Kidney tubule cell (primary cell): Measurements from ENCODE around the gene C1orf198.

ENCODE experiments used
- DNase-seq: peaks from one replicate; pipeline ENCODE4 v3.0.0-alpha.2; 2018; ENCODE audit warnings: low spot score

Gene C1orf198

DNA sequence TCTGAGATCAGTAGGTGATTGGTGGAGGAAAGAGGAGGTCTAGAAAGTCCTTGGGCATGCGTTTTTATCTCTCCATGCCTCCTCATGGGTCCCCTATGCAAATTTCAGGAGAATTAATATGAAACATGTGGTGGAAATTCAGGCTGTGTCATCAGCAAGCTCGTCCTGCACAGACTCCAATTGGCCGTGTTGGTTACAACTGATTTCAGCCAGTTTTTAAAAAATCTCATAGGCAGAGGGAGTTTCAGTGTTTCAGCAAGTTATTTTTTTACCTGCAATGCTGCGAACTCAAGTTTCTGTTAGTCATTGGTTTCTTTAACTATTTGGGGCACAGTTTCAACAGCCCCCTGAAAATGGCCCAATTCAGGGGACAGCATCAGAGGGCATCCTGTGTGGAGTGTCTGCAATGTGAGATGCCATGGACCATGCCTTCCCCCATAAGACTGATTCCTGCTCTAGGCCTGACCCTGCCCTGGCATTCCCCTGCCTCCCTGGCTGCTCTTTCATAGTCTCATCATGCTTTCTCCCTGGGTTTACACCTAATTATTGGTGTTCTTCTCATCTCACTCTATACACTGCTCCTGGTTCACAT lies 59.9 kb downstream of the C1orf198 start:
- DNase-seq: no peak

DNA sequence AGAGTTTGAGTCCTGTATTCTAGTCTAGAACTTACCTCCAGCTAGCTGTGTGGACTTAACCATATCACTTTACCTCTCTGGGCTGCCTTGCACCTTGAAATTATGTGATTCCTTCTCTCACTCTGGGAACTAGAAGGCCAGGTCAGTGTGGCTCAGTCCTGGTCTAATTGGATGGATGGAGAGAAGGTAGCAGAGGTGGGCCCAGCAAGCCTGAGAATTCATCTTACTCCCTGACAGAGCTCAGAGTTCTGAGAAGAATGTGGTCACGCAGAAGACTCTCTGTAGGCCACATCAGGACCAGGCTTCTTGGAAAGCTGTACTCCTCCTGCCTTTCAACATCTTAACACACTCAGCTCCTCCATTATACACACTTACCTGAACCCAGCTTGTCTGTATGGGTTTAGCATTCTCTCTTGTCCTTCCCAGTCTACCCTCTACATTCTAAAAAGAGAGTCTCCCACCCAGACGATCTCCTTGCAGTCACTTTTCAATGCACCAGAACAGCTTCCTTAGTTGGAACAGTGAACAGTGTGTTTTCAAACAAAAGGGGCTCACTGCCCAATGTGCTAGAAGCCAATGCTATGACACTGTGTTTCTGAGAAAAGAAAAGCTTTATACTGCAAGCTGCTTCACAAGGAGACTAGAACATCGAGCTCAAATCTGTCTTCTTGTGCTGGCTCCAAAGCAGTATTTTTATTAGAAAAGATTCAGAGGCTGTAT lies 60.6 kb downstream of the C1orf198 start:
- no peak for DNase-seq

DNA sequence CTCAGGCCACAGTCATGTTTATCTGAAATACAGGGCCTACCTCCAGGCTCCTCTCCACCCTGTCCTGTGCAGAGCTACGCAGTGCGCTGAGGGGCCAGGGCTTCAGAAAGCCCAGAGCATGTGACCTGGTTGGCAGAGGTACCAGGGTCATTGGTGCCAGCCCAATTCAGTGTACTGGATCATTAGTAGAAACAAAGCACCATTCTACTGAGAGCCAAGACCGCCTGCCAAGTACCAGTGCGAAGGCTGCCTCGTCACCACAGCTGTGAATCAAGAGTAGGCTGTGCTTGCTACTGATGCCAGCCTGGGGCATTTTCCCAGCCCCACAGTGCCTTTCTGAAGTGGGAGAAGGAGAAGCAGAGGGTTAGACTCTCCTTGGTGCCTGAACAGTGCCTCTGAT lies 61.3 kb downstream of the C1orf198 start:
- DNase-seq: no peak

DNA sequence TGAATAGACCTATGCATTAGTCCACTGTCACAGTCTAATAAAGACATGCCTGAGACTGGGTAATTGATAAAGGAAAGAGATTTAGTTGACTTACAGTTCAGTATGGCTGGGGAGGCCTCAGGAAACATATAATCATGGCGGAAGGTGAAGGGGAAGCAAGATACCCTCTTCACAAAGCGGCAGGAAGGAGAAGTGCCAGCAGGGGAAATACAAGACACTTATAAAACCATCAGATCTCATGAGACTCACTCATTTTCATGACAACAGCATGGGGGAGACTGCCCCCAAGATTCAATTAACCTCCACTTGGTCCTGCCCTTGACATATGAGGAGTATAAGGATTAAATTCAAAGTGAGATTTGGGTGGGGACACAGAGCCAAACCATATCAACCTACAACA lies 61.8 kb downstream of the C1orf198 start:
- DNase-seq: no peak

DNA sequence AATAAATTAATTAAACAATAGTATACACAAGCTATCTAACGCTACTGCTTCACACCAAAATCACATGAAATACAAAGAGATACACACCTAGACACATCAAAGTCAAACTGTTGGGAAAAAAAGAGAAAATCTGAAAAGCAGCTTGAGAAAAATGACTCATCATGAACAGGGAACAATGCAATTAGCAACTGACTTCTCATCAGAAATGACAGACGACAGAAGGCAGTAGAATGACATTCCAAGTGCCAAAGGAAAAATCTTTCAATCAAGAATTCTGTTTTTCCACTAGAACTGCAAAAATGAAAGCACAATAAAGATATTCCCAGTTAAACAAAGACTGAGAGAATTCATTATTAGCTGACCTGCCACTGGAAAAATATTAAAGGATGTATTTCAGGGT lies 63.9 kb downstream of the C1orf198 start:
- no peak for DNase-seq

DNA sequence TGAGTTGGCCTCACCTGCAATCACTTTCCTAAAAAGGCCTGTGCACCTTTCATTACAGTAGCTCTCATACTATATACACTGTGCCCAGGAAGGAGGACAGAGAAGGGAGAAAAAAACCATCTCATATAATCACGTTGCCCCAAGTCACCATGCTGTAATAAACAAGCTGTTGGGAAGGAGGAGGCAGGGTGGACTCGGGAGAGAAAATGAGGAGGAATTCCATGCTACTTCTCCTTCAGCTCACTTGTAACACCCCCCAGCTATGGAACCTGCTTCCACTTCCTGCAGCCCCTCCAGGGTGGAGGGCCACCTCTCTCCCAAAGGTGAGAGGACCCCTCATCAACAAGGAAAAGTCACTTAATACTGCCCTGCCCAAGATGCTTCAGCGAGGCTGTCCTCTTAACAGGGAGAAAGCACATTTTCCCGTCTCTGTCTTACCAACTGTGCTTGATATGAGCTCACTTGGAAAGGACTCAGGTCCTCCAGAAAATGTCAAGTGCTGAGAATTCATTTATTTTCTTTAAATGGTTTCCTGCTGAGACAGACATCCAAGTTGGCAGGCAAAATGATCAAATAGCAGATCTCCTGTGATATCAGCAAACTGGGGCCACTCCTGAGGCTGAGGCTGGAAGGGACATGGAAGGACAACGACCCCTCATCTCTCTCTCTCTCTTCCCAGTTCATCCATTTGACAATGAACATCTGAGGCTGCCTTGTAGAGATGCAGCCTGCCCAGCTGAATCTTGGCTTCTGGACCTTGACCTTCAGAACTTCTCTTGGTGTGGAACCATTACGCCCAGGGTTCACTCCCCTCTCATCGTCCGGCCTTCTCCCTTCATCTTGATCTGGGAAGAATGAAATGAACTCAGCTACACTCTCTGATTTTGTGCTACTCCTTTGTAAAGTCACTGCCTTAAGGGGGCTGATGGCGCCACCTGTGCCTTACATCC lies 67.2 kb downstream of the C1orf198 start:
- no peak for DNase-seq

DNA sequence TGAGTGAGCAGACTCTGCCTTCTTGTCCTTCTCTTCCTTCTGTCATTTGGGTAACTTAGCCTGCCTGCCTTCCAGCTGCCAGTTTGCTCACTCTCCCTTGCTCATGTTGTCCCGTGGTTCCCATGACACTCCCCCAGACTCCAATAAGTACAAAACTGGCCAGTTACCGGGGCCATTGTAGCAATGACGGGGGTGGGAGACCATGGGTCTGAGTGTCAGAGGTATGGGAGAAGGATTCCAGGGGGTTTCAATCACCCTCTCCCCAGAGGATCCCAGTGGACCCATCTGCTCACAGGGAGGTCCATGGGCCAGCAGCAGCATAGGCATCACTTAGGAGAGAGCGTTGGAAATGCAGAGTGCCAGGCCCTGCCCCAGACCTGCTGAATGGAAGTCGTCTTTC lies 69.8 kb downstream of the C1orf198 start:
- DNase-seq: no peak

DNA sequence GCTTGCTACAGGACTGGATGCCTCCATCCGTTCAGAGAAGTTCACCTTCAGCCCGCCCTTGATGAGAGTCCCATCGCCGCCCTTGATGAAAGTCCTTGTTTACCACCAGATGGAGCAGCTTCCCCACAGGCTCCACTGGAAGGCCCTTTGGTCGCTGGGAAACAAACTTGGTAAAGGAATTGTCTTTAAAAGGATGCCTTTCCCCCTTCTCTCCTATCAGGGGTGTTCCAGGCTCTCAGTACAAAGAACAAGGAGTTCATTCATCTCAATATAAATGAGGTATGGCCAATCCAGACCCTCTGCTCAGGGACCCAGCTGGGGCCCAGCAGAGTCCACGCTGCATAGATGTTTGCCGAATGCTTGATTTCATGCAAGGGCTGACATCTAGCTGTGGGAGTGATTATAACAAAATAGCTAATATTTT lies 70.4 kb downstream of the C1orf198 start:
- DNase-seq: peak; percentile 70

DNA sequence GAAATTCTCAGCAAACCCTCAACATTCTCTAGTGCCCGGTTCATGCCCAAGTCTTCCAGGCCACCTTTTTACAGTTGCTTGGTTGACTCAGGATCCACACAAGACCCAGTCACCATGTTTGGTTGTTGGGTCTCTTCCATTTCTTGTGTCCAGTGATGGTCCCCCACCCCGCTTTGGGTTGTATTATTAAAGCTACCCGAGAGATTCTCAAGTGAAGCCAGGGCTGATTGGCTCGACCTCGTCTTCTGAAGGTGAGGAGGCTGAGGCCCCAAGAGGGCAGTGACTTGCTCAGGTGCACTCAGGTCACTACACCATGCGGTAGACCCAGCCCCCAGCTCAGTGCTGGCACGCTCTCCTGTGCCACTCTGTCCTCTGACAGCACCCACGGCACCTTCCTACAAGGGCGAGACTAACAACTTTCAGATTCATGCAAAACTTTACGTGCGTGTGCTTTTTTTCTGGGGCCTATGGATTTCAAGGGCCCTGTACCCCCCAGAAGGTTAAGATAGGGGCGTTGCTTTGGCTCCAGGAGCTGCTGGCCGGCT lies 70.9 kb downstream of the C1orf198 start:
- DNase-seq: no peak

DNA sequence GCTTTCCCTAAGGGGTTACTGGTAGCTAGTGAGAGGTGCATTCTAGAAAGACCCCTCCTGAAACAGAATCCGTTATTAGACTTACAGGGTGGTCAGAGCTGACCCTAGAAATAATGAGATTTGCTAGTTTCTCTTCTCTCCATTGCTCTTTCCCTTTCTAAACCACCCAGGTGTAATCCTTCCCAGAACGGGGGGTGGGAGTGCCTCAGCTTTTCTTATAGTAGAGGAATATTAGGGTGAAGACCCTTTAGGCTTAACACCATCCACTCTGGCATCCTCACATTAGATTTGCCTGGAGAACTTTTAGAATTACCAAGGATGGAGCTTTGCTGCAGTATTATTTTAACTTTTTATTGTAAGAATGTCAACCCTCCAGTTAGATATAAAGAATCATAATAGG lies 71.7 kb downstream of the C1orf198 start:
- DNase-seq: no peak

DNA sequence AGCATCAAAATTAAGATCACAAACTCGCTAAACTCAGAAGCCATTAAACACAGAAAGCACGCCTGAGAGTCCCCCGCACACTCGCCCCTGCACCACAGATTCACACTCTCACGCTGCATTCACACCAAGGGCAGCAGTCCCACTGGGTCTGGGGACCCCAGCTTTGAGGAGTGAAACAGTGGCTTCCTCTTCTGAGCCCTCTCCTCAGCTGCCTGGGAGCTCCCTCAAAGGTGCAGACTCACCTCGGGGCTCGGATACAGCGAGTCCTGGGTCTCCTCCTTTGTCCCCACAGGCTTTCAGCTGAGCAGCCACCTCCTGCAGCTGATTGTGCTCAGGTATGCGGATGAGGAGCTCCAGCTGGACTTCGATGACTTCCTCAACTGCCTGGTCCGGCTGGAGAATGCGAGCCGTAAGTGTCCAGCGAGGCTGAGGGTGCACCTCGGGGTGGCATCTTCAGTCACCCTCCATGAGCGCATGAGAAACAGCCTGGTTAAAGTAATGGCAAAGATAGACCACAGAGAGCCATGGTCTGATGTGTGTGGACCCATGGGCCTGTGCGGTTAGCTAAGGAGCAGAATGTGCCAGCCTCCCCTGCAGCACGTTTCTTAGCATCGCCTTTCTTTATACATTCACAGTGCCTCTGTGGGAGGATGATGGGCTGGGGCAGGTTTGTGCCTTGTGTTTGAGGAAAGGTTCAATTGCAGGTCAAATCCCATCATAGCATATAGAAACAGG lies 73.3 kb downstream of the C1orf198 start:
- DNase-seq: no peak

DNA sequence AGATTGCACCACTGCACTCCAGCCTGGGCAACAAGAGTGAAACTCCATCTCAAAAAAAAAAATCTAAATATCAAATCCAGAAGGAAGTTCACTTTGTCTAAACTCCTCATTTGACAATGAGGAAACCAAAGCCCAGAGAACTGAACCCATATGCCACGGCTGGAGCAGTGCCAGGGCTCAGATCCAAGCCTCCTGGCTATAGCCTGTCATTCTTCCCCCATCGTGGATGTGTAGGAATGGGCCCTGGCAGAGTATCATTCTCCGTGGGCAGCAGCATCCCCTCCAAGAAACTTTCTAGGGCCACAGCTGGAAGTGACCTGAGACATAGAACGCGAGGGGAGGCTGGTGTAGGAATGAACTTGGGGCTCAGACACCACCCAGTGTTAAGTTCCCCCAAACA lies 73.9 kb downstream of the C1orf198 start:
- no peak for DNase-seq

DNA sequence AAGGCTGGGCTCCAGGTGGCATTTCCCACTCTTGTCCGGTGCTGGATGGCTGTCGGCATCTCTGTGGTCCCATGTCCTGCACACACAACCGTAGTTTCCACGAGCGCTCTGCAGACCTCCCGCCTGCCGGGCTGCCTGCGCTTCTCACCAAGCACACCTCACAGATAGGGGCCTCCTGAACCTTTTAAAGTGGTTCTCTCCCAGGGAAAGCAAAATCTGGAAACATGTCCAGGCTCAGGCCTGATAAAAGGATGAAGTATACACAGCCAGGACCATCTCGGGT lies 74.9 kb downstream of the C1orf198 start:
- no peak for DNase-seq

DNA sequence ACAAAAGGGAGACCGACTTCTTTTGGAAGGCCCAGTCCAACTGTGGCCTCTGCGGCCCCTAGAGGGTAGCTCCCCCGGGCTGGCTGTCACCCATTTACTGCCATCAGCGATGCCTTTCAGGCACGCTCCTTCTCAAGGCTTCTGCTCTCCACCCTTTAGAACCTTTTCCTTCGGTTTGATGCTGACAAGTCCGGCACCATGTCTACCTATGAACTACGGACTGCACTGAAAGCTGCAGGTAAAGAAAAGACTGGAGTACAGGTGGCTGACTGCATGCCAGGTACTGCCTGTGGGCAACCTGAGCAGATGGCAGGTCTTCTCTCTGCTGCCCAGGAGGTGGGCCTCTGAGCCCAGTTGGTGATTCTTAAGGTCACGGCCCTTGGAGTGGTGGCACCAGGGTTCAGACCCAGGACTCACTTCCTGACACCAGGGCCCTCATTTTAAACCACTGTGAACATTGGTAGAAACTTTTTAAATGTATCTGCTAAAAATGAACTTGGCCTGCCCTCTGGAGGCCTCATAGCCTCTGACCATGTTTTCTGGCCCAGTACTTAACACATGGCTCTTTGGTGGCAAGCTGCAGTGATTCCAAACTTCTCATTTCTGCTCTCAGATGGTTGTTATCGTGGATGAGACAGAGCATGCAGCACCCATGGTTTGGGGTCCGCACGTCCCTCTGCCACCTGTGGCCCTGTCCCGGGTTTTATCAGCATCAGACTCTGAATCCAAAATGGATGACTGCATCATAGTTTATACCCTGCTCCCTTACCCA lies 75.4 kb downstream of the C1orf198 start:
- DNase-seq: peak; percentile 25

DNA sequence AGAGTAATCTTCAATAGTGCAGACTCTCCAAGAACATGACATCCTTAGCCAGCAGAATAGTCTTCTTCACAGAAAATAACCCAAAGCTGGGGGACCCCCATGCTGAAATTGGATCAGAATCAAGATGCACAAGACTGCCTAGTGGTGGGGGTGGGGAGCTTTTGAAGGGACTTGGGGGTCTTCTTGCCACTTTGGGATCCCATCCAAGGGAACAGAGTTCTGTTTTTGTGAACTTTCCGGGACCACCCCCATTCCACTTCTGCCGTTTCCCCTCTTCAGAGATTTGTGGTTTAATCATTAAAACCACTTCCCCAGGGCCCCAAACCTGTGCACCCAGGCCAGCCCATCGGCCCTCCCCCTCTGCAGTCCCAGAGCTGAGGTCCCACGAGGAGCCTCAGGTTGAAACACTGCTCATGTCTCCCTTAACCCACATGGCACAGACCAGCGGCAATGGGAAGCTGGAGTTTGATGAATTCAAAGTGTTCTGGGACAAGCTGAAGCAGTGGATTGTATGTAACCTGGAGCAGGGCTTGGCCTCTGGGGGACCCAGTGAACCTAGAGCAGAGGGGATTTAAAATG lies 76.2 kb downstream of the C1orf198 start:
- no peak for DNase-seq

DNA sequence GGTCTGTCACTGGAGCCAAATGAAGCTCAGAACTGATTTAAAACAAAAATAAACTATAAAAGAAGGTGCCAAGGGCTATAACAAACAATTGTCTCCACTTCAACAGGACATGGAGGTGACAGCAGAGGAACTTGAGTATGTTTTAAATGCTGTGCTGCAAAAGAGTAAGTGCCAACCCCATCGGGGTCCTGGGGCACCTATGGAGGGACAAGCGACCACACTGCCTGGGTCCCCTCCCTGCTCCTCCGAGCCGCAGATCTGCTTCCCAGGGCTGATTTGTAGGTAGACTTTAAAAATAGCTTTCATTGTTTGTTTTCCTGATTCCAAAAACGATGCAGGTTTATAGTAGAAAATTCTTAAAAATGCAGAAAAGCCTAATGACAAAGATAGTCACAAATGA lies 78.3 kb downstream of the C1orf198 start:
- DNase-seq: no peak

DNA sequence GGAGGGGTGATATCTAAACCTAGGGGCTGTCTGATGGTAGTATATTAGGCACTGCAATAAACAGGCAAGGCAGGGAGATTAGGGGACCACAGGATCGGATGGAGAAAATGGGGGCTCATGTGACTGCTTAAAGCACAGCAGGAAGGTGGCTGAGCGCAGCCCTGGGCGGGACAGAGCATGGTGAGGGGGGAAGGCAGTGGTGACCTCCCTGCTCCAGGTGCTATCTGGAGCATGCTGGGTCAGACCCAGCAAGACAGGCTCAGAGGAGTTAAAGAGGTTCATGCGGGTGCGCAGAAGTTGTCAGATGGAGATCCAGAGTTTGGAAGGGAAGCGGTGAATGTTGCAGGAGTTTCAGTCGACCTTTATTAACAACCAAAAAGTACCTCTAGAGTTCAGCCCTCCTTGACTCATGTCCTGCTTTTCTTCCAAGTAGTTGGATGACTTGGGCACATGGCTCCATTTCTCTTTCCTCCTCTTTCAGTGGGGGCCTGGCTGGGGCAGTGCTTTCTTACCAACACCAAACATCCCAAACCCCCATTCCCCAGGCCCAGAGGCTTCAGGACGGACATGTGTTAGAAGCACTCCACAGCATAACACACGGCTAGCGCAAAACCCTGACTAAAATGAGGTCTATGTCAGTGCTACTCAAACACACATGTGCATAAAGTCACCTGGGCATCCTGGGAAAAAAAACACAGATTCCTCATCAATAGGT lies 79.6 kb downstream of the C1orf198 start:
- no peak for DNase-seq

DNA sequence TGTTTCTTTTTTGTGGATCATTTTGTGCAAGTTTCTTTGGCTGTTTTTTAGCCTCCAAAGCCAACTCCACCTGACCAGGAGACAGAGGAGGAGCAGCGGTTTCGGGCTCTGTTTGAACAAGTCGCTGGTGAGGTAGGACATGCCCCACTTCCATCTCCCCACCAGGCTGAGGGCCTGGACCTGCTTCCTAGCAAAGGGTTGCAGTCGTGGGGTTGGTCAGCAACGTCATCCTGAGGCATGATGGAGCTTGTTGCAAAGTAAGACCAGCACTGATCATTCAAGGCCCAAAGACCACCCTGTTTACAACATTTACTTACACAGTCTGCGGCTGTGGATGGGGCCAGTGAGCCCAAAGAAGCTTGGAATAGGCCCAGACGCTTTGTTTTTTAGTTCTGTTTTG lies 80.8 kb downstream of the C1orf198 start:
- DNase-seq: no peak
